ENCODE measurements around the gene EIF5A. TPM values are rescaled to one million over a fixed set of nuclear protein-coding genes. Genes with fewer than 3 reads are reported as not detected.

EIF5A gene
- total and polyA plus RNA-seq, 9 of the 15 experiments (the other 6 are each of a cell fraction or from before 2014, with no cell fraction given): 22.9 to 1,163 (median 772) TPM

GRCh38 chr17:7351665-7352502 is 44.5 kb downstream of the EIF5A start, which contains the start of gene KCTD11 (continued):
- no peak for TF ChIP-seq SMC3 (conservative IDR thresholded peaks at IDR 0.05; ENCODE audit: insufficient read depth, low read depth, low read length)
- no peak for TF ChIP-seq ZNF41 (CRISPR knock-in tag; conservative IDR thresholded peaks at IDR 0.05)
- TF ChIP-seq CSDE1 (IDR thresholded peaks at IDR 0.05): no peak
- no peak for TF ChIP-seq JUN (IDR thresholded peaks at IDR 0.05; ENCODE audit: borderline replicate concordance, low read depth, low read length)
- TF ChIP-seq JUN (CRISPR knock-in tag; IDR thresholded peaks at IDR 0.05; ENCODE audit: borderline replicate concordance): no peak
- TF ChIP-seq NCOA2 (IDR thresholded peaks at IDR 0.05; ENCODE audit: partially characterized antibody in 2 of 2): no peak
- no peak for TF ChIP-seq ZNF583 (CRISPR knock-in tag; IDR thresholded peaks at IDR 0.05)
- no peak for TF ChIP-seq XRCC5 (IDR thresholded peaks at IDR 0.05; ENCODE audit: low read depth, low read length)
- TF ChIP-seq, protein P1, sequence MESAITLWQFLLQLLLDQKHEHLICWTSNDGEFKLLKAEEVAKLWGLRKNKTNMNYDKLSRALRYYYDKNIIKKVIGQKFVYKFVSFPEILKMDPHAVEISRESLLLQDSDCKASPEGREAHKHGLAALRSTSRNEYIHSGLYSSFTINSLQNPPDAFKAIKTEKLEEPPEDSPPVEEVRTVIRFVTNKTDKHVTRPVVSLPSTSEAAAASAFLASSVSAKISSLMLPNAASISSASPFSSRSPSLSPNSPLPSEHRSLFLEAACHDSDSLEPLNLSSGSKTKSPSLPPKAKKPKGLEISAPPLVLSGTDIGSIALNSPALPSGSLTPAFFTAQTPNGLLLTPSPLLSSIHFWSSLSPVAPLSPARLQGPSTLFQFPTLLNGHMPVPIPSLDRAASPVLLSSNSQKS (CRISPR knock-in tag; IDR thresholded peaks at IDR 0.05): no peak
- TF ChIP-seq NRF1 (conservative IDR thresholded peaks at IDR 0.05 in 1 of 2, IDR thresholded peaks at IDR 0.05 in 1 of 2): peak; percentile 65 to 69
- TF ChIP-seq NCOA1 (IDR thresholded peaks at IDR 0.05; ENCODE audit: low read depth): no peak
- TF ChIP-seq RAD51 (IDR thresholded peaks at IDR 0.05; ENCODE audit: borderline replicate concordance, low read depth): no peak
- TF ChIP-seq PPARD (CRISPR knock-in tag; IDR thresholded peaks at IDR 0.05): no peak
- TF ChIP-seq, protein P2, sequence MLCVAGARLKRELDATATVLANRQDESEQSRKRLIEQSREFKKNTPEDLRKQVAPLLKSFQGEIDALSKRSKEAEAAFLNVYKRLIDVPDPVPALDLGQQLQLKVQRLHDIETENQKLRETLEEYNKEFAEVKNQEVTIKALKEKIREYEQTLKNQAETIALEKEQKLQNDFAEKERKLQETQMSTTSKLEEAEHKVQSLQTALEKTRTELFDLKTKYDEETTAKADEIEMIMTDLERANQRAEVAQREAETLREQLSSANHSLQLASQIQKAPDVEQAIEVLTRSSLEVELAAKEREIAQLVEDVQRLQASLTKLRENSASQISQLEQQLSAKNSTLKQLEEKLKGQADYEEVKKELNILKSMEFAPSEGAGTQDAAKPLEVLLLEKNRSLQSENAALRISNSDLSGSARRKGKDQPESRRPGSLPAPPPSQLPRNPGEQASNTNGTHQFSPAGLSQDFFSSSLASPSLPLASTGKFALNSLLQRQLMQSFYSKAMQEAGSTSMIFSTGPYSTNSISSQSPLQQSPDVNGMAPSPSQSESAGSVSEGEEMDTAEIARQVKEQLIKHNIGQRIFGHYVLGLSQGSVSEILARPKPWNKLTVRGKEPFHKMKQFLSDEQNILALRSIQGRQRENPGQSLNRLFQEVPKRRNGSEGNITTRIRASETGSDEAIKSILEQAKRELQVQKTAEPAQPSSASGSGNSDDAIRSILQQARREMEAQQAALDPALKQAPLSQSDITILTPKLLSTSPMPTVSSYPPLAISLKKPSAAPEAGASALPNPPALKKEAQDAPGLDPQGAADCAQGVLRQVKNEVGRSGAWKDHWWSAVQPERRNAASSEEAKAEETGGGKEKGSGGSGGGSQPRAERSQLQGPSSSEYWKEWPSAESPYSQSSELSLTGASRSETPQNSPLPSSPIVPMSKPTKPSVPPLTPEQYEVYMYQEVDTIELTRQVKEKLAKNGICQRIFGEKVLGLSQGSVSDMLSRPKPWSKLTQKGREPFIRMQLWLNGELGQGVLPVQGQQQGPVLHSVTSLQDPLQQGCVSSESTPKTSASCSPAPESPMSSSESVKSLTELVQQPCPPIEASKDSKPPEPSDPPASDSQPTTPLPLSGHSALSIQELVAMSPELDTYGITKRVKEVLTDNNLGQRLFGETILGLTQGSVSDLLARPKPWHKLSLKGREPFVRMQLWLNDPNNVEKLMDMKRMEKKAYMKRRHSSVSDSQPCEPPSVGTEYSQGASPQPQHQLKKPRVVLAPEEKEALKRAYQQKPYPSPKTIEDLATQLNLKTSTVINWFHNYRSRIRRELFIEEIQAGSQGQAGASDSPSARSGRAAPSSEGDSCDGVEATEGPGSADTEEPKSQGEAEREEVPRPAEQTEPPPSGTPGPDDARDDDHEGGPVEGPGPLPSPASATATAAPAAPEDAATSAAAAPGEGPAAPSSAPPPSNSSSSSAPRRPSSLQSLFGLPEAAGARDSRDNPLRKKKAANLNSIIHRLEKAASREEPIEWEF (CRISPR knock-in tag; IDR thresholded peaks at IDR 0.05): no peak
- TF ChIP-seq, protein P3, sequence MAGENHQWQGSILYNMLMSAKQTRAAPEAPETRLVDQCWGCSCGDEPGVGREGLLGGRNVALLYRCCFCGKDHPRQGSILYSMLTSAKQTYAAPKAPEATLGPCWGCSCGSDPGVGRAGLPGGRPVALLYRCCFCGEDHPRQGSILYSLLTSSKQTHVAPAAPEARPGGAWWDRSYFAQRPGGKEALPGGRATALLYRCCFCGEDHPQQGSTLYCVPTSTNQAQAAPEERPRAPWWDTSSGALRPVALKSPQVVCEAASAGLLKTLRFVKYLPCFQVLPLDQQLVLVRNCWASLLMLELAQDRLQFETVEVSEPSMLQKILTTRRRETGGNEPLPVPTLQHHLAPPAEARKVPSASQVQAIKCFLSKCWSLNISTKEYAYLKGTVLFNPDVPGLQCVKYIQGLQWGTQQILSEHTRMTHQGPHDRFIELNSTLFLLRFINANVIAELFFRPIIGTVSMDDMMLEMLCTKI (IDR thresholded peaks at IDR 0.05; ENCODE audit: partially characterized antibody): no peak
- no peak for TF ChIP-seq LCOR (CRISPR knock-in tag; IDR thresholded peaks at IDR 0.05)
- TF ChIP-seq GABPB1 (CRISPR knock-in tag; IDR thresholded peaks at IDR 0.05): peak; percentile 14; the same call in 1 of the 2 replicates
- TF ChIP-seq HBP1 (CRISPR knock-in tag; IDR thresholded peaks at IDR 0.05): no peak
